Renal cortical epithelial cell (primary cell): ENCODE measurements around the gene LENG9. TPM values are rescaled to one million over a fixed set of nuclear protein-coding genes. Genes with fewer than 3 reads are reported as not detected.
"Not testable (repeated sequence)": the region's sequence is repeated elsewhere in the genome, so short reads cannot be mapped to it uniquely, and the experiment has no call there.

Experiments
- DNase-seq: peaks from one replicate; pipeline ENCODE4 v3.0.0-alpha.2; 2011; ENCODE audit warnings: low read depth
- total RNA-seq: library from RNA; depleted of rRNA; stranded (reverse); fragments of >200 nt; gene quantifications from 2 replicates; pipeline ENCODE4 v1.2.3, GENCODE V29; 2014

LENG9 gene
- total RNA-seq: 7.7 and 9.6 TPM in 2 replicates

- DNase-seq: no peak
These were observed at the start of gene LENG9 for GRCh38 chr19:54463531-54464043. Gene LENG9, minus strand, starts transcription at chr19:54463778. Its CDS starts 252 bp downstream, at chr19:54463526.

DNA sequence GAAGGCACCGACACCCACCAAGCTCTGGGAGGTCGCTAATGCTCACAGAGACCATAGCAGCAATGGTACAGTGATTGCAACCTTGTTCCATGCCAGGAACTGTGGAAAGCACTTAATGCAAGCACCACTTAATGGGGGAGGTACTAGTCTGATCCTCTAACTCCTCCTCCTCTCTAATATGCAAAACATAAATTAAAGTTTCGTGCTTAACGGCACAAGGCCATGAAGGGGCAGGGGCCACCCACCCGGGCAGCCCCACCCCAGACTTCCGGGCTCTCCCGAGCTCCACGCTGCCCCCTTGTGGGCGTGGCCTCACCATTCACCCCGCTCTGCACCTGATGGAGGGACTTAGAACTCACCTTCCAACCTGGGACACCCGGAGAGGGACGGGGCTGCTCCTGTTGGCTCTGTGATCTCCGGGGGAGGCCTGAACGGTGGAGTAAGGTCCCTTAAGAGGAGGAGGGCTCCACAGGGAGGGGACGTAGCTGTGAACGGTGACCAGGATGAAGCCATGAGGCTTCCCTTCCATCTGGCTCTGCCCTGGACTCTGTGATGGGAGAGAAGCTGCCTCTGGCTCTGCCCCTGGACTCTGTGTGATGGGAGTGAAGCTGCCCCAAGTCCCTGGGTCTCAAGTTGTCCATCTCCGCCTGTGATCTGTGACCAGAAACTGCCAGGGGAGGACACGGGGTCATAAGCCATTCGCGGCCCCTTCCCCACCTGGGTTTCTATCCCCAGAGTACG lies 45.8 kb upstream of the LENG9 start:
- not testable (repeated sequence) for DNase-seq

DNA sequence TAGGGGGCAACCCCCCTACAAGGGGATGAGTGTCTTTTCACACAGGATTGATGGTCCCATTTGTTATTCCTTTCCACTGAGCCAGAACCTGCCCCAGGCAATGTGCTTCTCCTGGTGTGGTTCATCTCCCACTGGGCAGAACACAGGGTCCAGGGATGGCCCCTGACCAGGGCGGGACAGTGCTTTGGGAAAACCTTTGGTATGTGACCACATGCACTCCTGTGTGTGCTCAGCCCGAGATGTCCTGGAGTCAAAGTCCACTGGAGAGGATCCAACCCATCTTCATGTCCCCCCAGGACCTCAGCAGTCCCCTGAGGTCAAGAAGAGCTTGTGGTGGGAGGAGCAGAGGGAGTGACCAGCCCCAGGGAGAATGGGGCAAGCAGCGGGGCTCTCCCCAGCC lies 44.9 kb upstream of the LENG9 start:
- not testable (repeated sequence) for DNase-seq

- no peak for DNase-seq
These were observed 44.2 kb upstream of the LENG9 start for GRCh38 chr19:54507824-54508223.

GRCh38 chr19:54507038-54507717 lies 43.6 kb upstream of the LENG9 start:
- DNase-seq: not testable (repeated sequence)

DNA sequence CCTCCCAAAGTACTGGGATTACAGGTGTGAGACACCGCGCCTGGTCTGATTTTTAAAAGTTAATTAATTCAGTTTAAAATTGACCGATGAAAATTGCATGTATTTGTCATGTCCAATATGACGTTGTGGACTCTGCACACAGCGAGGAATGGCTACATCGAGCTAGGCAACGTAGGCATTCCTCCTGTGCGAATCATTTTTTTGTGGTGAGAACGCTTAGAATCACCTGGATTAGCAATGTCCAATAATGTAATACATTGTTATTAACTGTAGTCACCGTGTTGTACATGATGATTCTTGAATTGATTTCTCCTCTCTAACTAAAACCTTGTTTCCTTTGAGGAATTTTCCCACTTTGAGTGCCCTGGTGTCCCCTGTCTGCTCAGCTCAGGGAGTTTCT lies 42.5 kb upstream of the LENG9 start:
- no peak for DNase-seq

- DNase-seq: not testable (repeated sequence)
These were observed 42.0 kb upstream of the LENG9 start for GRCh38 chr19:54505542-54505941.

- no peak for DNase-seq
These were observed 39.0 kb upstream of the LENG9 start, which contains the start of gene LAIR2 for GRCh38 chr19:54502518-54503048. Gene LAIR2, plus strand, starts transcription at chr19:54502831. Its CDS starts 88 bp downstream, at chr19:54502919.

- not testable (repeated sequence) for DNase-seq
These were observed 34.8 kb upstream of the LENG9 start for GRCh38 chr19:54498451-54498772.

- not testable (repeated sequence) for DNase-seq
These were observed 34.3 kb upstream of the LENG9 start for GRCh38 chr19:54497747-54498450.

DNA sequence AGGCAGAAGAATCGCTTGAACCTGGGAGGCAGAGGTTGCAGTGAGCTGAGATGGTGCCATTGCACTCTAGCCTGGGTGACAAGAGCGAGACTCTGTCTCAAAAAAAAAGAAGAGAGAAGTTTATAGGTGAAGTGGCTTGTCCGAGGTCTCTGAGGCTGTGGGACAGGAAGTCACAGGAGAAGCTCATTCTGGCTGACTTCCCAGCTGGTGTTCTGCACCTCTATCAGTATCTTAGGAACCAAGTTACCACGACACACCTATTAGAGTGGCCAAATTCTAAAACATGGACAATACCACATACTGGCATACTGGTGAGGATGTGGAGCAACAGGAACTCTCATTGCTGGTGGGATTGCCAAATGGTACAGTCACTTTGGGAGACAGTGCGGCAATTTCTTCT lies 31.7 kb upstream of the LENG9 start:
- not testable (repeated sequence) for DNase-seq

DNA sequence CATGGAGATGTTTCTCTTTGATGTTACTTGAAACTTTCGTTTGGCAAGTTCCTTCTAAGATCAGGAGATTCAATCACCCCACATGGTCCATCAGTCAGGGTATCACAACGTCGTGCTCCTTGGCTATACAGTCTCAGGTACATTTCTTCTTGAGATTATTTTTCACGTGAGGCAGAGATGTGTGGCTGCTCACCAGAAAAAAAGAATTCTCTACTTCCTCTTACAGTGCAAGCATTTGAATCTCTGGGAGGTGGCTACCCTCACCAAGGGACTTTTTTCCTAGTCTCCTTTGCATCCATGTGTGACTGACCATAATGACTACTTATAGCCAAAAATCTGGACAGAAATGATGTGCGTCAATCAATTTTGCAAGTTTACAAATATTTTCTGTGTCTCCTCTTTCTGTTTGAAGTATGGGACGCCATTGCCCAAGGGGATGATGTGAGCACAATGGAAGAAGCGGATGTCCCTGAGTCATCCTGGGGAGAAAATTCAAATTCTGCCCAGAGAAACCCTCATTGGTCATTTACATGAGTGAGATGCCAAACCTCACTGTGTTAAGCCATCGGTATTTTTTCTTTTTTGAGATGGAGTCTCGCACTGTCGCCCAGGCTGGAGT lies 30.5 kb upstream of the LENG9 start:
- no peak for DNase-seq

DNA sequence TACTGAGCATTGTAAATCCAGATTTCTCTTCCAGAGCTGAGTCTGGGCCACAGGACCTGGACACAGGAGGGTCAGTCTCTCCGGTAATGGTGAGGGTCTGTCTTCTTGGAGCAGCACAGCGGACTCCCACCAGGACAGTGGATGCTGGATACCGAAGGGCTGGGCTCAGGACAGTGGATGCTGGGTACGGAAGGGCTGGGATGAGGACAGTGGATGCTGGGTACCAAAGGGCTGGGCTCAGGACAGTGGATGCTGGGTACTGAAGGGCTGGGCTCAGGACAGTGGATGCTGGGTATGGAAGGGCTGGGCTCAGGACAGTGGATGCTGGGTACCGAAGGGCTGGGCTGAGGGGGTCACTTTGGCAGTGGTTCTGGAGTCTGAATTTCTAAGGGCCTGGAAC lies 29.5 kb upstream of the LENG9 start:
- not testable (repeated sequence) for DNase-seq

GRCh38 chr19:54492568-54492967 lies 29.0 kb upstream of the LENG9 start:
- DNase-seq: no peak

DNA sequence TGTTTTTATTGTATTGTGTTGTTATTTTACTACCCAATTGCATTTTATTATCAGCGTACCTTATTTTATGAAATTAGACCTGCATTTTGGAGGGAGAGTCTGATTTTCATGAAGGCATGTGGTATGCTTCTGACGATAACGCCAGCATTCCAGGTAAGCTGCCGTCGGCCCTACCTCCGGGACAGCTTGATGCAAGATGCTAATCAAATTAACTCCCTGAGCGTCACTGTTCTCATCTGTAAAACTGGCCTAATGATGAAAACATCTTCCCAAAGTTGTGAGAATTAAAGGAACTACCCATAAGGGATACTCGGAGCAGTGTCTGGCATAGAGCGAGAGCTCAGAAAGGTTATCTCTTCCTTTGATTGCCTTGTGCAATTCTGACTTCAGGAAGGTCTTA lies 26.2 kb upstream of the LENG9 start:
- no peak for DNase-seq

DNA sequence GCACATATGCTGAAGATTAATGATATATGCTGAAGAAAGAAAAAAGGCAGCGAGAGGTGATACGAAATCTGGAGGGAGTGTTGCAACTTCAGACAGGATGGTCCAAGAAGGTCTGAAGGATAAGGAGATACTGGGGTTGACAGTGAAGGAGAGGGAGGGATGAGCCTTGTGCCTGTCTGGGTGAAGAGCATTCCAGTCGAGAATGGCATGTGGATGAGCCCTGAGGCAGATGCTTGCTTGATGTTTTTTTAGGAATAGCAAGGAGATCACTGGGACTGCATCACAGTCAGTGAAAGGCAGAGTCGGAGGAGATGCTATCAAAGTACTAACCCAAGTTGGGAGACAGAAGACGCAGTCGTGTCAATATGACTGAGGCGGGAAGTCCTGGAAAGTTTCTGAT lies 25.8 kb upstream of the LENG9 start:
- DNase-seq: no peak

GRCh38 chr19:54485851-54486250 lies 22.3 kb upstream of the LENG9 start:
- no peak for DNase-seq

DNA sequence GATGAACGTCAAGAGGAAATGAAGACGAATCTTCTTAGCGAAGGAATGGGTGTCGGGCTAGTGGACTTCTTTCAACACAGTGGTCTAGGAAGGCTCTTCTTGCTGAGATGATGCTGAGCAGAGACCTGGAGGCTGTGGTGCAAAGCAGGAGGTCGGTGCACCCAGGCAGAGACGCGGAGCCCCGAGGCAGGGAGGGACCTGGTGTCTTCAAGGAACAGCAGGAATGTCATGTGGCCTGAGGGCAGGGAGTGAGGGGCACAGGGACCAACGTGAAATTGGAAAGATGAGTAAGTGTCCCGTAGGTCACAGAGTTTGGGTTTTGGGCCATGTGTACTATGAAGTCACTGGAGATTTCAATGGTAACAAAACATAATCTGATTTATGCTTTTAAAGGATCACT lies 20.9 kb upstream of the LENG9 start:
- DNase-seq: no peak

GRCh38 chr19:54482889-54483288 lies 19.3 kb upstream of the LENG9 start:
- DNase-seq: no peak

DNA sequence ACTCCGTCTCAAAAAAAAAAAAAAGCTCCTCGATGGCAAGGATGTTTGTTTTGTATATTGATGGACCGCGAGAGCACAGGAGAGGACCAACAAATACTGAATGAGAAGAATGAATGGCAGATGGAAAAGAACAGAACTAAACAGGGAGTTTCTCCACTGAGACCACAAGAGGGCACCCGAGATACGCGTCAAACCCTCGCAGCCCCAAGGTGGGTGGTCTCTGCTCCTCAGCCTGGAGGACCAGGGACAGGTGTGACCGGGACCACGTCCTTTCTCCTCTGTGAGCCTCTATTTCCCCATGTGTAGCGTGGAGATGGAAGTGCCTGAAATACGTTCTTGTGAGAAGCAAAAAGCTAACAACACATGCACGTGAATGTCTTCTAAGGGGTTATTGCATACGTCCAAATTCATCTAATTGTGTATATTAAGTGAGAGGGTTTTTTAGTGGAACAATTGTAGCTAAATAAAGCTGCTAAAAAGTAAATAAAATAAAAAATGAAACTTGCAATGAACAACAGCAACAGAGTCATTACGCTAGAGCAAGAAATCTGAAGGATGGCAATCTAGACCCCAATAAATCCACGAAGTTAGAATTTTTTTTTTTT lies 17.9 kb upstream of the LENG9 start:
- DNase-seq: peak; percentile 22

DNA sequence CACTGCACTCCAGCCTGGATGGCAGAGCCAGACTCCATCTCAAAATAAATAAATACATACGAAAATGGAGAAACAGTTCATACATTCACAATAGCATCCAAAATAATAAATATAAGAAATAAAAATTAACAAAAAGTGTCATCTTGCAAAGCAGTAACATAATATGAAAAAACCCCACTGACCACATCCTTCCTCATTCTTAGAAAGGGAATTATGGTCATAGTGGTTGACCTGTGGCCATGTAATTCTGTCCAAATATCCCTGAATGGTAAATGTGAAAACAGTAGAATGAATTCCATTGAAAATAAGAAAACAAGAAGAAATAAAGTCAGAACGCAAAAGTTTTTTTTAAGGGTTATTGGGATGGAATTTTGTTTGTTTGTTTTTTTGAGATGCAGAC lies 16.5 kb upstream of the LENG9 start:
- no peak for DNase-seq
